DND-41 (cell line): Measurements from ENCODE around the gene HDAC7.

Experiments
- ATAC-seq: fragments of 200-7000 bp; cut with Tn5 transposase; 3 replicates; pipeline ENCODE4 v1.9.1; 2021; ENCODE audit warnings: low read depth; ENCODE audit not compliant: insufficient read depth
- DNase-seq: peaks from one replicate; pipeline ENCODE4 v3.0.0-alpha.2; 2020
- H2AFZ ChIP-seq: 2 replicates; pipeline ENCODE4 v1.6.0; 2012; ENCODE audit warnings: low read depth, low read length
- H3K27ac ChIP-seq: 2 replicates; pipeline ENCODE4 v1.5.1; 2012; ENCODE audit warnings: low read length, inconsistent platforms
- H3K27me3 ChIP-seq: fragments of 200-600 bp; sonication (generic); 2 replicates; pipeline ENCODE4 v1.6.0; 2012; ENCODE audit warnings: low read length, mild to moderate bottlenecking, inconsistent platforms; ENCODE audit not compliant: insufficient read depth, poor library complexity
- H3K36me3 ChIP-seq: 2 replicates; pipeline ENCODE4 v1.5.1; 2012; ENCODE audit warnings: low read length, inconsistent platforms; ENCODE audit not compliant: insufficient read depth
- H3K4me1 ChIP-seq: 2 replicates; pipeline ENCODE4 v1.5.1; 2012; ENCODE audit warnings: mild to moderate bottlenecking, low read length; ENCODE audit not compliant: insufficient read depth
- H3K4me2 ChIP-seq: 2 replicates; pipeline ENCODE4 v1.6.0; 2012; ENCODE audit warnings: mild to moderate bottlenecking, moderate library complexity, low read length, inconsistent platforms; ENCODE audit not compliant: insufficient read depth
- H3K4me3 ChIP-seq, 2 experiments: fragments of 200-600 bp in 1 of 2; shearing (Covaris generic) in 1 of 2; 2 replicates each; pipeline ENCODE4 v1.5.1; 2012 to 2016; ENCODE audit warnings: inconsistent platforms in 2 of 2, low read length in 2 of 2, mild to moderate bottlenecking in 2 of 2, low read depth in 1 of 2, moderate library complexity in 1 of 2
- H3K79me2 ChIP-seq: 2 replicates; pipeline ENCODE4 v1.6.0; 2012; ENCODE audit warnings: low read length, inconsistent platforms; ENCODE audit not compliant: insufficient read depth
- H3K9ac ChIP-seq: 2 replicates; pipeline ENCODE4 v1.6.0; 2012; ENCODE audit warnings: low read depth, mild to moderate bottlenecking, inconsistent platforms, low read length, moderate library complexity
- H3K9me3 ChIP-seq: 2 replicates; pipeline ENCODE4 v1.5.1; 2012; ENCODE audit warnings: low read length, moderate library complexity, mild to moderate bottlenecking, inconsistent platforms; ENCODE audit not compliant: insufficient read depth, severe bottlenecking
- H4K20me1 ChIP-seq: 2 replicates; pipeline ENCODE4 v1.6.0; 2012; ENCODE audit warnings: low read length; ENCODE audit not compliant: insufficient read depth
- EZH2 ChIP-seq: IDR thresholded peaks from 3 replicates; pipeline ENCODE4 v1.6.1; 2012; ENCODE audit warnings: borderline replicate concordance, low read depth, mild to moderate bottlenecking, moderate library complexity, low read length, inconsistent platforms; ENCODE audit not compliant: severe bottlenecking
- TF ChIP-seq, protein P1 (sequence below): IDR thresholded peaks from 2 replicates; pipeline ENCODE4 v1.5.1; 2012; ENCODE audit warnings: borderline replicate concordance, low read length, moderate library complexity, mild to moderate bottlenecking; ENCODE audit not compliant: poor library complexity, severe bottlenecking; ENCODE audit errors: extremely low read depth

The HDAC7 gene

GRCh38 chr12:47769234-47770085 is 50.2 kb downstream of the HDAC7 start:
- H3K36me3 ChIP-seq = no peaks in the 10 kb centered on the region
- DNase-seq (no peak), ATAC-seq (no peak)
- no peaks in the 10 kb centered on the region for H4K20me1 ChIP-seq
- peaks cover 14% of the 10 kb centered on the region for H3K27me3 ChIP-seq
- TF ChIP-seq EZH2 = no peak
- TF ChIP-seq, protein P1, sequence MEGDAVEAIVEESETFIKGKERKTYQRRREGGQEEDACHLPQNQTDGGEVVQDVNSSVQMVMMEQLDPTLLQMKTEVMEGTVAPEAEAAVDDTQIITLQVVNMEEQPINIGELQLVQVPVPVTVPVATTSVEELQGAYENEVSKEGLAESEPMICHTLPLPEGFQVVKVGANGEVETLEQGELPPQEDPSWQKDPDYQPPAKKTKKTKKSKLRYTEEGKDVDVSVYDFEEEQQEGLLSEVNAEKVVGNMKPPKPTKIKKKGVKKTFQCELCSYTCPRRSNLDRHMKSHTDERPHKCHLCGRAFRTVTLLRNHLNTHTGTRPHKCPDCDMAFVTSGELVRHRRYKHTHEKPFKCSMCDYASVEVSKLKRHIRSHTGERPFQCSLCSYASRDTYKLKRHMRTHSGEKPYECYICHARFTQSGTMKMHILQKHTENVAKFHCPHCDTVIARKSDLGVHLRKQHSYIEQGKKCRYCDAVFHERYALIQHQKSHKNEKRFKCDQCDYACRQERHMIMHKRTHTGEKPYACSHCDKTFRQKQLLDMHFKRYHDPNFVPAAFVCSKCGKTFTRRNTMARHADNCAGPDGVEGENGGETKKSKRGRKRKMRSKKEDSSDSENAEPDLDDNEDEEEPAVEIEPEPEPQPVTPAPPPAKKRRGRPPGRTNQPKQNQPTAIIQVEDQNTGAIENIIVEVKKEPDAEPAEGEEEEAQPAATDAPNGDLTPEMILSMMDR = no peak
- H3K9me3 ChIP-seq = no peaks in the 10 kb centered on the region
- H2AFZ ChIP-seq = no peak overlapping the region
- no peaks in the 10 kb centered on the region for H3K79me2 ChIP-seq
- no peak overlapping the region for H3K4me3 ChIP-seq
- H3K4me1 ChIP-seq = peaks cover 15% of the 10 kb centered on the region
- H3K9ac ChIP-seq = no peak overlapping the region
- H3K27ac ChIP-seq = no peak overlapping the region
- H3K4me2 ChIP-seq = no peak overlapping the region

- Histone ChIP-seq H2AFZ (no peak overlapping the region), H3K27me3 (peaks cover 11% of the 10 kb centered on the region), H3K36me3 (no peaks in the 10 kb centered on the region), H3K9ac (no peak overlapping the region), H3K79me2 (no peaks in the 10 kb centered on the region), H3K4me1 (peaks cover 4% of the 10 kb centered on the region; the same call in 1 of the 2 replicates), H4K20me1 (peaks cover 3% of the 10 kb centered on the region; the same call in 1 of the 2 replicates), H3K9me3 (no peaks in the 10 kb centered on the region), H3K27ac (no peak overlapping the region), H3K4me2 (no peak overlapping the region), H3K4me3 (no peak overlapping the region)
- no peak for TF ChIP-seq EZH2
- TF ChIP-seq, protein P1 = no peak
- ATAC-seq (no peak), DNase-seq (no peak)
These were observed 51.3 kb downstream of the HDAC7 start for GRCh38 chr12:47768323-47768811.

GRCh38 chr12:47767216-47767724 is 52.4 kb downstream of the HDAC7 start:
- Histone ChIP-seq H3K4me3 (no peak overlapping the region), H2AFZ (no peak overlapping the region), H3K9ac (no peak overlapping the region), H3K9me3 (no peaks in the 10 kb centered on the region), H3K79me2 (no peaks in the 10 kb centered on the region), H3K27me3 (peaks cover 15% of the 10 kb centered on the region), H3K4me2 (no peak overlapping the region), H3K27ac (no peak overlapping the region), H4K20me1 (peaks cover 3% of the 10 kb centered on the region; the same call in 1 of the 2 replicates), H3K4me1 (no peaks in the 10 kb centered on the region), H3K36me3 (no peaks in the 10 kb centered on the region)
- ATAC-seq (peak; percentile 55), DNase-seq (peak; percentile 63)
- TF ChIP-seq, protein P1 = peak; percentile 67
- no peak for TF ChIP-seq EZH2
